ENCODE measurements around the gene JAK1.
A peak's percentile ranks its signal among the peaks of the same experiment; 100 is the strongest.

Gene JAK1

DNA sequence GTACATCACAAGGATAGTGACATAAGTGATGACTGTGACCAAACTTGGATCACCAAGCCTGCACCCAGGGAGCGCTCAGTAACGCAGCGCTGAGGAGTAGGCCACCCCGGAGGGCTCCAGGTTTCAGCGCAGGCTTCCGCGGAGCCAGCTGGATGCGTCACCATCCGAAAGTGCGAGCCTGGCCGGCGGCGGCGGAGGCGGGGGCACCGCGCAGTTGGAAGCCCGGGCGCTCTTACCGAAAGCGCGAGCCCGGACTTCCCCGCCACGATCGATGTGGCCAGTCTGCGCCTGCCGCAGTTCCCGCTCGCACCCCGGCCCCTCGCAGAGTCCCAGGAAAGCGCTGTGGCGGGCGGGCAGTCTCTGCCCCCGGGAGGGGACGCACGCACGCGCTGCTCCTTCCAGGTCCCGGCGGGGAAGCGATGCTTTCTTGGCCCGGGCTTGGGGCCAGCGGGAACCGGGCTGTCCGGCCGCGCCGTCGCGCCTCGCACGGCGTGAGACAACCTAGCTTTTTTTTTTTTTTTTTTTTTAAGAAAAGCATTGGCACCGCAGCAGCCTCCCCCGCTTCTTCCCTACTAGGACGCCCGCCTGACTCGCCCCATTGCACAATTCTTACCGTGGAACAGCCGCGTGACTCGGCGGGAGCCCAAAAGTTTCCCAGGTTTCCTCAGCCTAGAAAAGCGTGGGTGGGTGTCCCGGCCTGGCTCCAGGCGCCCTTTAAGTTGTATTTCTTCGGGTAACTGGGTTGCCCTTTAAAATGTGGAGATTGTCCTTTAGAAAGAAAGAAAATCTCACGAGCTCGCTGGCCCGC, 36.4 kb upstream of the JAK1 start (continued):
- TF ChIP-seq, protein P1, sequence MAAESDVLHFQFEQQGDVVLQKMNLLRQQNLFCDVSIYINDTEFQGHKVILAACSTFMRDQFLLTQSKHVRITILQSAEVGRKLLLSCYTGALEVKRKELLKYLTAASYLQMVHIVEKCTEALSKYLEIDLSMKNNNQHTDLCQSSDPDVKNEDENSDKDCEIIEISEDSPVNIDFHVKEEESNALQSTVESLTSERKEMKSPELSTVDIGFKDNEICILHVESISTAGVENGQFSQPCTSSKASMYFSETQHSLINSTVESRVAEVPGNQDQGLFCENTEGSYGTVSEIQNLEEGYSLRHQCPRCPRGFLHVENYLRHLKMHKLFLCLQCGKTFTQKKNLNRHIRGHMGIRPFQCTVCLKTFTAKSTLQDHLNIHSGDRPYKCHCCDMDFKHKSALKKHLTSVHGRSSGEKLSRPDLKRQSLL (tag by site-specific recombination; IDR thresholded peaks at IDR 0.05), result peak; percentile 69
- TF ChIP-seq KLF1 (tag by site-specific recombination; IDR thresholded peaks at IDR 0.05), result 0 out of 2 replicates have a peak, but pooled peaks have one; percentile 26
- TF ChIP-seq ZNF488 (tag by site-specific recombination; IDR thresholded peaks at IDR 0.05), result no peak
- TF ChIP-seq, protein P2, sequence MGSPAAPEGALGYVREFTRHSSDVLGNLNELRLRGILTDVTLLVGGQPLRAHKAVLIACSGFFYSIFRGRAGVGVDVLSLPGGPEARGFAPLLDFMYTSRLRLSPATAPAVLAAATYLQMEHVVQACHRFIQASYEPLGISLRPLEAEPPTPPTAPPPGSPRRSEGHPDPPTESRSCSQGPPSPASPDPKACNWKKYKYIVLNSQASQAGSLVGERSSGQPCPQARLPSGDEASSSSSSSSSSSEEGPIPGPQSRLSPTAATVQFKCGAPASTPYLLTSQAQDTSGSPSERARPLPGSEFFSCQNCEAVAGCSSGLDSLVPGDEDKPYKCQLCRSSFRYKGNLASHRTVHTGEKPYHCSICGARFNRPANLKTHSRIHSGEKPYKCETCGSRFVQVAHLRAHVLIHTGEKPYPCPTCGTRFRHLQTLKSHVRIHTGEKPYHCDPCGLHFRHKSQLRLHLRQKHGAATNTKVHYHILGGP (tag by site-specific recombination; IDR thresholded peaks at IDR 0.05), result no peak
- TF ChIP-seq, protein P3, sequence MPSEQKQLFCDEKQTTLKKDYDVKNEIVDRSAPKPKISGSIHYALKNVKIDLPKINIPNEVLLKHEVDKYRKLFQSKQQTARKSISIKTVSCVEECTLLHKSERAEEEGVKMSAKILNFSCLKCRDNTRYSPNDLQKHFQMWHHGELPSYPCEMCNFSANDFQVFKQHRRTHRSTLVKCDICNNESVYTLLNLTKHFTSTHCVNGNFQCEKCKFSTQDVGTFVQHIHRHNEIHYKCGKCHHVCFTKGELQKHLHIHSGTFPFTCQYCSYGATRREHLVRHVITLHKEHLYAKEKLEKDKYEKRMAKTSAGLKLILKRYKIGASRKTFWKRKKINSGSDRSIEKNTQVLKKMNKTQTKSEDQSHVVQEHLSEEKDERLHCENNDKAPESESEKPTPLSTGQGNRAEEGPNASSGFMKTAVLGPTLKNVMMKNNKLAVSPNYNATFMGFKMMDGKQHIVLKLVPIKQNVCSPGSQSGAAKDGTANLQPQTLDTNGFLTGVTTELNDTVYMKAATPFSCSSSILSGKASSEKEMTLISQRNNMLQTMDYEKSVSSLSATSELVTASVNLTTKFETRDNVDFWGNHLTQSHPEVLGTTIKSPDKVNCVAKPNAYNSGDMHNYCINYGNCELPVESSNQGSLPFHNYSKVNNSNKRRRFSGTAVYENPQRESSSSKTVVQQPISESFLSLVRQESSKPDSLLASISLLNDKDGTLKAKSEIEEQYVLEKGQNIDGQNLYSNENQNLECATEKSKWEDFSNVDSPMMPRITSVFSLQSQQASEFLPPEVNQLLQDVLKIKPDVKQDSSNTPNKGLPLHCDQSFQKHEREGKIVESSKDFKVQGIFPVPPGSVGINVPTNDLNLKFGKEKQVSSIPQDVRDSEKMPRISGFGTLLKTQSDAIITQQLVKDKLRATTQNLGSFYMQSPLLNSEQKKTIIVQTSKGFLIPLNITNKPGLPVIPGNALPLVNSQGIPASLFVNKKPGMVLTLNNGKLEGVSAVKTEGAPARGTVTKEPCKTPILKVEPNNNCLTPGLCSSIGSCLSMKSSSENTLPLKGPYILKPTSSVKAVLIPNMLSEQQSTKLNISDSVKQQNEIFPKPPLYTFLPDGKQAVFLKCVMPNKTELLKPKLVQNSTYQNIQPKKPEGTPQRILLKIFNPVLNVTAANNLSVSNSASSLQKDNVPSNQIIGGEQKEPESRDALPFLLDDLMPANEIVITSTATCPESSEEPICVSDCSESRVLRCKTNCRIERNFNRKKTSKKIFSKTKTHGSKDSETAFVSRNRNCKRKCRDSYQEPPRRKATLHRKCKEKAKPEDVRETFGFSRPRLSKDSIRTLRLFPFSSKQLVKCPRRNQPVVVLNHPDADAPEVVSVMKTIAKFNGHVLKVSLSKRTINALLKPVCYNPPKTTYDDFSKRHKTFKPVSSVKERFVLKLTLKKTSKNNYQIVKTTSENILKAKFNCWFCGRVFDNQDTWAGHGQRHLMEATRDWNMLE (tag by site-specific recombination; conservative IDR thresholded peaks at IDR 0.05; ENCODE audit: low read depth), result no peak
- no peak for TF ChIP-seq ZNF530 (tag by site-specific recombination; IDR thresholded peaks at IDR 0.05; ENCODE audit: low read depth)
- TF ChIP-seq, protein P4, sequence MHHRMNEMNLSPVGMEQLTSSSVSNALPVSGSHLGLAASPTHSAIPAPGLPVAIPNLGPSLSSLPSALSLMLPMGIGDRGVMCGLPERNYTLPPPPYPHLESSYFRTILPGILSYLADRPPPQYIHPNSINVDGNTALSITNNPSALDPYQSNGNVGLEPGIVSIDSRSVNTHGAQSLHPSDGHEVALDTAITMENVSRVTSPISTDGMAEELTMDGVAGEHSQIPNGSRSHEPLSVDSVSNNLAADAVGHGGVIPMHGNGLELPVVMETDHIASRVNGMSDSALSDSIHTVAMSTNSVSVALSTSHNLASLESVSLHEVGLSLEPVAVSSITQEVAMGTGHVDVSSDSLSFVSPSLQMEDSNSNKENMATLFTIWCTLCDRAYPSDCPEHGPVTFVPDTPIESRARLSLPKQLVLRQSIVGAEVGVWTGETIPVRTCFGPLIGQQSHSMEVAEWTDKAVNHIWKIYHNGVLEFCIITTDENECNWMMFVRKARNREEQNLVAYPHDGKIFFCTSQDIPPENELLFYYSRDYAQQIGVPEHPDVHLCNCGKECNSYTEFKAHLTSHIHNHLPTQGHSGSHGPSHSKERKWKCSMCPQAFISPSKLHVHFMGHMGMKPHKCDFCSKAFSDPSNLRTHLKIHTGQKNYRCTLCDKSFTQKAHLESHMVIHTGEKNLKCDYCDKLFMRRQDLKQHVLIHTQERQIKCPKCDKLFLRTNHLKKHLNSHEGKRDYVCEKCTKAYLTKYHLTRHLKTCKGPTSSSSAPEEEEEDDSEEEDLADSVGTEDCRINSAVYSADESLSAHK (tag by site-specific recombination; IDR thresholded peaks at IDR 0.05), result 0 out of 2 replicates have a peak, but pooled peaks have one; percentile 27
- TF ChIP-seq ZNF37A (tag by site-specific recombination; IDR thresholded peaks at IDR 0.05), result no peak
- no peak for TF ChIP-seq ZNF274 (IDR thresholded peaks at IDR 0.05; ENCODE audit: low read length)
- no peak for TF ChIP-seq ZNF274 (tag by site-specific recombination; IDR thresholded peaks at IDR 0.05; ENCODE audit: borderline replicate concordance)
- no peak for TF ChIP-seq ZBTB1 (tag by site-specific recombination; IDR thresholded peaks at IDR 0.05)
- TF ChIP-seq SP3 (tag by site-specific recombination; IDR thresholded peaks at IDR 0.05), result peak; percentile 22; the same call in 1 of the 2 replicates
- no peak for TF ChIP-seq ZNF174 (tag by site-specific recombination; IDR thresholded peaks at IDR 0.05)
- TF ChIP-seq HOXC10 (CRISPR knock-in tag; IDR thresholded peaks at IDR 0.05), result no peak
- TF ChIP-seq ZFHX2 (tag by site-specific recombination; conservative IDR thresholded peaks at IDR 0.05), result peak; percentile 69; the same call in 1 of the 2 replicates
- TF ChIP-seq PRDM1 (tag by site-specific recombination; IDR thresholded peaks at IDR 0.05), result peak; percentile 59; the same call in 1 of the 2 replicates
- TF ChIP-seq ZNF645 (tag by site-specific recombination; IDR thresholded peaks at IDR 0.05), result no peak
- TF ChIP-seq TCF7L2 (IDR thresholded peaks at IDR 0.05; ENCODE audit: borderline replicate concordance, low read depth, low read length), result no peak
- TF ChIP-seq ZNF366 (tag by site-specific recombination; conservative IDR thresholded peaks at IDR 0.05), result no peak; the same call in 1 of the 2 replicates
- TF ChIP-seq, protein P5, sequence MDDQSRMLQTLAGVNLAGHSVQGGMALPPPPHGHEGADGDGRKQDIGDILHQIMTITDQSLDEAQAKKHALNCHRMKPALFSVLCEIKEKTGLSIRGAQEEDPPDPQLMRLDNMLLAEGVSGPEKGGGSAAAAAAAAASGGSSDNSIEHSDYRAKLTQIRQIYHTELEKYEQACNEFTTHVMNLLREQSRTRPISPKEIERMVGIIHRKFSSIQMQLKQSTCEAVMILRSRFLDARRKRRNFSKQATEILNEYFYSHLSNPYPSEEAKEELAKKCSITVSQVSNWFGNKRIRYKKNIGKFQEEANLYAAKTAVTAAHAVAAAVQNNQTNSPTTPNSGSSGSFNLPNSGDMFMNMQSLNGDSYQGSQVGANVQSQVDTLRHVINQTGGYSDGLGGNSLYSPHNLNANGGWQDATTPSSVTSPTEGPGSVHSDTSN (CRISPR knock-in tag; IDR thresholded peaks at IDR 0.05), result peak; percentile 80
- TF ChIP-seq ZNF280C (tag by site-specific recombination; IDR thresholded peaks at IDR 0.05), result no peak
- TF ChIP-seq ZNF76 (tag by site-specific recombination; IDR thresholded peaks at IDR 0.05; ENCODE audit: borderline replicate concordance, low read depth), result peak; percentile 29; the same call in 1 of the 2 replicates
- no peak for TF ChIP-seq OVOL3 (tag by site-specific recombination; IDR thresholded peaks at IDR 0.05)

All from HEK293 (cell line).